ENCODE data around the gene SNX9. TPM values are rescaled to one million over a fixed set of nuclear protein-coding genes. Genes with fewer than 3 reads are reported as not detected.

The SNX9 gene
- total RNA-seq, 6 donors from 2014 or later = 13.6 to 31.6 (median 19.0) TPM

DNA sequence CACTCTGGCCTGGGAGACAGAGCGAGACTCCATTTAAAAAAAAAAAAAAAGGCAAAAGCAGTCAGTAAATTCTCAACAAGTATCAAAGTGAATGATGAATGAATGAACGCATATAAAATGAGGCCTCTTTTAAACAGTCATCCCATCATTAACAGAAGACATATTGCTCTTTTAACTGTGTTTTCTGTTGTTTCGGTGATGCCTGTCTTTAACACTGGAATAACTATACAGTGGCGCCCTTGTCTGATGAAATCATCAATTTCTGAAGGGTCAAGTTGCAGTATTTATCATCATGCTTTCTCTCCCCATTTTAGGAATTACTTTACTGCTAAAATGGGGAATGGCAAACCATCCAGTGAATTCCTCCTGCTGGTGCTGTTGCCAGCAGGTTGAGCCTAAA lies 45.7 kb upstream of the SNX9 start:
- Histone ChIP-seq H3K27ac (no peak overlapping the region), H3K4me1 (no peaks in the 10 kb centered on the region), H3K27me3 (no peaks in the 10 kb centered on the region), H3K4me3 (no peak overlapping the region), H3K36me3 (no peaks in the 10 kb centered on the region), H3K9me3 (no peaks in the 10 kb centered on the region)
- ATAC-seq (ENCODE audit: low FRiP score in 2 of 2) (no peak), DNase-seq (no peak)
- WGBS, 2 donors = 84 to 99% methylated on average over 4 of the region's 4 CpGs
- no peak for TF ChIP-seq POLR2AphosphoS5 (IDR thresholded peaks at IDR 0.05)
- TF ChIP-seq EP300 (IDR thresholded peaks at IDR 0.05) = no peak
- TF ChIP-seq POLR2A (IDR thresholded peaks at IDR 0.05) = no peak
- TF ChIP-seq, protein P1, sequence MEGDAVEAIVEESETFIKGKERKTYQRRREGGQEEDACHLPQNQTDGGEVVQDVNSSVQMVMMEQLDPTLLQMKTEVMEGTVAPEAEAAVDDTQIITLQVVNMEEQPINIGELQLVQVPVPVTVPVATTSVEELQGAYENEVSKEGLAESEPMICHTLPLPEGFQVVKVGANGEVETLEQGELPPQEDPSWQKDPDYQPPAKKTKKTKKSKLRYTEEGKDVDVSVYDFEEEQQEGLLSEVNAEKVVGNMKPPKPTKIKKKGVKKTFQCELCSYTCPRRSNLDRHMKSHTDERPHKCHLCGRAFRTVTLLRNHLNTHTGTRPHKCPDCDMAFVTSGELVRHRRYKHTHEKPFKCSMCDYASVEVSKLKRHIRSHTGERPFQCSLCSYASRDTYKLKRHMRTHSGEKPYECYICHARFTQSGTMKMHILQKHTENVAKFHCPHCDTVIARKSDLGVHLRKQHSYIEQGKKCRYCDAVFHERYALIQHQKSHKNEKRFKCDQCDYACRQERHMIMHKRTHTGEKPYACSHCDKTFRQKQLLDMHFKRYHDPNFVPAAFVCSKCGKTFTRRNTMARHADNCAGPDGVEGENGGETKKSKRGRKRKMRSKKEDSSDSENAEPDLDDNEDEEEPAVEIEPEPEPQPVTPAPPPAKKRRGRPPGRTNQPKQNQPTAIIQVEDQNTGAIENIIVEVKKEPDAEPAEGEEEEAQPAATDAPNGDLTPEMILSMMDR (IDR thresholded peaks at IDR 0.05) = no peak

DNA sequence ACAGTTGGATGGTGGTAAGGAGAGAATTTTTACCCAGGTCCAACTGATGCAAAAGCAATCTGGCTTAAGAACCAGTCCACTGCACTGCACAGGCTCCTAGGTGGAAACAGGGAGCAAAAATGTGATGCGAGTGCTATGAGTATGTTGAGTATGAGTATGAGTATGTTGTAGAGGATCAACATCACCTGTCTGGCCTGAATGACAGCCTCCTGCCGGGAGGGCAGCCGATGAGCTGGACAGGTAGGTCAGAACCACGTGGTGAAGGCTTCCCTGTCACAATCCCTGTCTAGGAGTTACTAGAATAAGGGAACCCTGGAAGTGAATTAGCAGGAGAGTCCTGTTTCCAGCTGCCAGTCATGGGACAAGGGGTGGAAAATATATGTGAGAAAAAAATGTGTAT lies 44.3 kb upstream of the SNX9 start:
- Histone ChIP-seq H3K27me3 (no peaks in the 10 kb centered on the region), H3K4me3 (no peak overlapping the region), H3K36me3 (no peaks in the 10 kb centered on the region), H3K4me1 (no peaks in the 10 kb centered on the region), H3K27ac (no peak overlapping the region), H3K9me3 (no peaks in the 10 kb centered on the region)
- no peak for DNase-seq
- ATAC-seq (ENCODE audit: low FRiP score in 2 of 2) = no peak
- WGBS, 2 donors = 76 to 84% methylated on average over 4 of the region's 4 CpGs
- TF ChIP-seq, protein P1 (IDR thresholded peaks at IDR 0.05) = no peak
- TF ChIP-seq EP300 (IDR thresholded peaks at IDR 0.05) (no peak), POLR2A (IDR thresholded peaks at IDR 0.05) (no peak), POLR2AphosphoS5 (IDR thresholded peaks at IDR 0.05) (no peak)

DNA sequence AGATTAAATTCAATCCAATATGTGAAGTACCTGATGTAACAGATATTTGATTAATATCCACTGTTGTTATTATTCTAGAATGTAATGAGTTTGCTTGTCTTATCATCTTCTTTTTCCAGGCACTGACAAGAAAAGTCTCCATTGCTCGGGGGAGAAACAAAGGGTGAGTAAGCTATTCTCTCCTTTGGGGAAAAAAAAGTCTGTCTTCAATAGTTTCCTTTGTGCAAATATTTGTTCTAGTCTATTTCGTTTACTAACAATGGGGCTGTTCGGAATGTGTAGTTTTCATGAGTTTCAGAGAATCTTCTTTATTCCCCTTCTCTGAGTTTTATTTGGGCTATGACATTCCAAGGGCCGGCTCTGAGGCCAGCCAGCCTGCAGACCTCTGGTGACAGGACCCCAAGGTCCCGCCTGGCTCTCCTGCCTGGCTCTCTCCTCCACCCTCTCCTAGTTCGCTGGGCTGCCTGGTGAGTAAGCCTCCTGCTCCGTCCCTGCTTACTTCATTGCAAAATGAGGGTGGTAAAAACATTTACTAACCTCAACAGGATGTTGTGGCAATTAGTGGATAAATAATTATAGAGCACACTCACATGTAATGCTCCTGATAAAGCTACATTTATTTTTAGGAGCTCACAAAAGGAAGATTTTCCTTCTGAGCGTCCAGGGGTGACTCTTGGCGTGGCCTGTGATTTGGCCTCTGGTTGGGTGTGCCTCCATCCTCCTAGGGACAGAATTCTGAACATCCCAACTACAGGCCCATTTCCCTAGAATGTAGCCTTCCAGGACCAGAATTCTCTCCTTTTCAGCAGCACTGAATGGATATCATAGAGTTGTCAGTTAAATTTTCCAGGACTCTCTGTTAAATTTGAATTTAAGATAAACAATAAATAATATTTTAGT lies 43.1 kb upstream of the SNX9 start:
- Histone ChIP-seq H3K27ac (no peak overlapping the region), H3K4me1 (no peaks in the 10 kb centered on the region), H3K9me3 (no peaks in the 10 kb centered on the region), H3K4me3 (no peak overlapping the region), H3K27me3 (no peaks in the 10 kb centered on the region), H3K36me3 (no peaks in the 10 kb centered on the region)
- no peak for ATAC-seq (ENCODE audit: low FRiP score in 2 of 2)
- no peak for DNase-seq
- TF ChIP-seq EP300 (IDR thresholded peaks at IDR 0.05) = no peak
- no peak for TF ChIP-seq POLR2AphosphoS5 (IDR thresholded peaks at IDR 0.05)
- no peak for TF ChIP-seq POLR2A (IDR thresholded peaks at IDR 0.05)
- TF ChIP-seq, protein P1 (IDR thresholded peaks at IDR 0.05) = no peak
- 73% methylated on average over 9 of the region's 9 CpGs for WGBS, 2 donors

DNA sequence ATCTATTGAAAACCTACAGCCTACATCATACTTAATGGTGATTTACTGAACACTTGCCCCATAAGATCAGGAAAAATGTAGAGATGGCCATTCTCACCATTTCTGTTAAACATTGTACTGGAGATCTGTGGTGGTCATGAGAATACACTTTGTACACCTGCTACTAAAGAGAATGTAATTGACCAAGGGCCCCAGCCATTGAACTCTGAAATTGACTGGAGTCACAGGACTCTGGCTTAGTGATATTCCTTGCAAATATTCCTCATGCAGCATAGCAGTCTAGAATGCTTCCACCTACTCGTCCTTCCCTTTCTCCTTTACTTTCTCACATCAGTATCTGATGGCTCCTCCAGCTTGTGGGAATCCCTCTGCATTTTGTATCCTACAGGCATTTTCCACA lies 37.4 kb upstream of the SNX9 start:
- DNase-seq (no peak), ATAC-seq (ENCODE audit: low FRiP score in 2 of 2) (no peak)
- 85 to 94% methylated on average over 1 of the region's 1 CpG for WGBS, 2 donors
- Histone ChIP-seq H3K4me3 (no peak overlapping the region), H3K27me3 (no peaks in the 10 kb centered on the region), H3K9me3 (no peaks in the 10 kb centered on the region), H3K4me1 (no peaks in the 10 kb centered on the region), H3K27ac (no peak overlapping the region), H3K36me3 (no peaks in the 10 kb centered on the region)
- TF ChIP-seq POLR2AphosphoS5 (IDR thresholded peaks at IDR 0.05) = no peak
- no peak for TF ChIP-seq EP300 (IDR thresholded peaks at IDR 0.05)
- TF ChIP-seq POLR2A (IDR thresholded peaks at IDR 0.05) = no peak
- TF ChIP-seq, protein P1 (IDR thresholded peaks at IDR 0.05) = no peak

DNA sequence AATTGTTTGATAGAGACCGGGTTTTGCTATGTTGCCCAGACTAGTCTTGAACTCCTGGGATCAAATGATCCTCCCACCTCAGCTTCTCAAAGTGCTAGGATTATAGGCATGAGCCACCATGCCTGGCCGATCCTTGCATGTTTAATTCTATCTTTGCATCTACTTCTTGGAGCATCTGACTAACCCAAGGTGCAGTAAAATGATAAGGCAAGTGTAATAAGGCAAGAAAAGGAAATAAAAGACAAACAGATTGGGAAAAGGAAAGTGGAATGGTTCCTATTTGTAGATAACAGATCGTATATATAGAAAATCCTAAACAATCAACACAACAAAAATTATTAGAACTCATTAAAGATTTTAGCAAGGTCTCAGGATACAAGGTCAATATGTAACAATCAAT lies 36.8 kb upstream of the SNX9 start:
- H3K27ac ChIP-seq = no peak overlapping the region
- 87 to 94% methylated on average over 3 of the region's 3 CpGs for WGBS, 2 donors

More for the DNA sequence above, 36.8 kb upstream of the SNX9 start:
- ATAC-seq (ENCODE audit: low FRiP score in 2 of 2) = no peak
- H3K4me3 ChIP-seq = no peak overlapping the region
- TF ChIP-seq EP300 (IDR thresholded peaks at IDR 0.05) (no peak), POLR2AphosphoS5 (IDR thresholded peaks at IDR 0.05) (no peak)
- no peaks in the 10 kb centered on the region for H3K9me3 ChIP-seq
- no peaks in the 10 kb centered on the region for H3K4me1 ChIP-seq
- no peak for DNase-seq
- H3K36me3 ChIP-seq = no peaks in the 10 kb centered on the region
- H3K27me3 ChIP-seq = no peaks in the 10 kb centered on the region

All from upper lobe of left lung (tissue), 6 donors.